Medulla oblongata (tissue), 1 donor: ENCODE results near the gene TUBA1B.

Source experiments
- DNase-seq: peaks from one replicate; pipeline ENCODE4 v3.0.0-alpha.2; 2015; ENCODE audit errors: extremely low spot score

The TUBA1B gene

GRCh38 chr12:49126852-49127763 is 4.1 kb downstream of the TUBA1B start:
- DNase-seq, result no peak

- DNase-seq, result peak; percentile 88
Observed at GRCh38 chr12:49121047-49121696, 10.0 kb downstream of the TUBA1B start.

- no peak for DNase-seq
Observed at GRCh38 chr12:49111206-49111605, 20.0 kb downstream of the TUBA1B start.

- peak; percentile 99 for DNase-seq
Observed at GRCh38 chr12:49110464-49111155, 20.6 kb downstream of the TUBA1B start, which contains the start of gene LMBR1L. Gene LMBR1L (minus strand): TSS chr12:49110847. CDS start chr12:49110555, 292 bp downstream.

- DNase-seq, result peak; percentile 31
Observed at GRCh38 chr12:49109641-49110463, 21.3 kb downstream of the TUBA1B start.

GRCh38 chr12:49108958-49109404 is 22.2 kb downstream of the TUBA1B start:
- DNase-seq, result peak; percentile 62

- DNase-seq, result no peak
Observed at GRCh38 chr12:49105504-49106084, 25.6 kb downstream of the TUBA1B start.

GRCh38 chr12:49104822-49105221 is 26.4 kb downstream of the TUBA1B start:
- no peak for DNase-seq

- no peak for DNase-seq
Observed at GRCh38 chr12:49100380-49100779, 30.8 kb downstream of the TUBA1B start.

- DNase-seq, result no peak
Observed at GRCh38 chr12:49098703-49099102, 32.5 kb downstream of the TUBA1B start.

- peak; percentile 71 for DNase-seq
Observed at GRCh38 chr12:49098035-49098451, 33.2 kb downstream of the TUBA1B start.

GRCh38 chr12:49097381-49097780 is 33.8 kb downstream of the TUBA1B start:
- no peak for DNase-seq

- no peak for DNase-seq
Observed at GRCh38 chr12:49094975-49095365, 36.2 kb downstream of the TUBA1B start.

- DNase-seq, result no peak
Observed at GRCh38 chr12:49094160-49094974, 36.8 kb downstream of the TUBA1B start, which contains the start of gene DHH. Gene DHH (minus strand): TSS chr12:49094801. CDS start chr12:49094512, 289 bp downstream.

- no peak for DNase-seq
Observed at GRCh38 chr12:49093792-49094159, 37.4 kb downstream of the TUBA1B start.

- no peak for DNase-seq
Observed at GRCh38 chr12:49092816-49093406, 38.3 kb downstream of the TUBA1B start.

GRCh38 chr12:49092086-49092815 is 38.9 kb downstream of the TUBA1B start:
- peak; percentile 43 for DNase-seq

GRCh38 chr12:49091836-49092085 is 39.4 kb downstream of the TUBA1B start:
- no peak for DNase-seq
